Activated naive CD4-positive, alpha-beta T cell treated with anti-CD3 and anti-CD28 coated beads for 36 hours (primary cell): ENCODE measurements around the gene MYL5. TPM values are rescaled to one million over a fixed set of nuclear protein-coding genes. Genes with fewer than 3 reads are reported as not detected.
A peak's percentile ranks its signal among the peaks of the same experiment; 100 is the strongest.

Experiments
- CTCF ChIA-PET: fragments of 350-600 bp; sonication (Branson Sonifier 250); formaldehyde crosslinking; loops from one replicate; lab custom pipeline; 2021; ENCODE audit warnings: antibody characterized with exemption; lab: Charles Lee
- DNase-seq: peaks from one replicate; pipeline ENCODE4 v3.0.0-alpha.2; 2020
- H3K27ac Mint-ChIP-seq: one replicate; pipeline ENCODE4 v1.8.0; 2021; ENCODE audit warnings: mild to moderate bottlenecking, mixed read lengths
- H3K27me3 Mint-ChIP-seq: one replicate; pipeline ENCODE4 v1.8.0; 2021; ENCODE audit warnings: low read depth, mixed read lengths
- H3K36me3 Mint-ChIP-seq: one replicate; pipeline ENCODE4 v1.8.0; 2021; ENCODE audit warnings: low read depth, mixed read lengths
- H3K4me1 Mint-ChIP-seq: one replicate; pipeline ENCODE4 v1.8.0; 2021; ENCODE audit warnings: low read depth, mixed read lengths
- H3K4me3 Mint-ChIP-seq: one replicate; pipeline ENCODE4 v1.8.0; 2021; ENCODE audit warnings: mild to moderate bottlenecking, moderate library complexity, mixed read lengths
- H3K9me3 Mint-ChIP-seq: one replicate; pipeline ENCODE4 v1.8.0; 2021; ENCODE audit warnings: mixed read lengths
- intact Hi-C: fragments of 100-400 bp; cut with micrococcal nuclease; formaldehyde crosslinking; loops from one replicate; pipeline ENCODE4 v1.15.1; 2023
- total RNA-seq, 2 experiments: library from RNA; stranded (reverse); gene quantifications; one replicate each; pipeline ENCODE4 v1.2.3, GENCODE V29; 2021

MYL5 gene
- total RNA-seq, 2 experiments from 2014 or later = 12.0 to 12.9 TPM

GRCh38 chr4:655464-656151 lies 18.7 kb upstream of the MYL5 start:
- H3K4me3 Mint-ChIP-seq = no peak overlapping the region
- no peaks in the 10 kb centered on the region for H3K9me3 Mint-ChIP-seq
- no peak overlapping the region for H3K27ac Mint-ChIP-seq
- no peak for DNase-seq
- no peaks in the 10 kb centered on the region for H3K4me1 Mint-ChIP-seq
- no peaks in the 10 kb centered on the region for H3K27me3 Mint-ChIP-seq
- intact Hi-C loops = no loop called here
- CTCF ChIA-PET = no interaction called here
- peaks cover 4% of the 10 kb centered on the region for H3K36me3 Mint-ChIP-seq

- Mint-ChIP-seq H3K4me3 (no peak overlapping the region), H3K36me3 (peaks cover 6% of the 10 kb centered on the region), H3K4me1 (no peaks in the 10 kb centered on the region), H3K27ac (no peak overlapping the region), H3K27me3 (no peaks in the 10 kb centered on the region), H3K9me3 (no peaks in the 10 kb centered on the region)
- CTCF ChIA-PET = no interaction called here
- intact Hi-C loops = no loop called here
- DNase-seq = no peak
Observed at GRCh38 chr4:656436-657337, 17.7 kb upstream of the MYL5 start.

GRCh38 chr4:657338-657833 lies 17.0 kb upstream of the MYL5 start:
- H3K9me3 Mint-ChIP-seq = no peaks in the 10 kb centered on the region
- H3K4me3 Mint-ChIP-seq = no peak overlapping the region
- no peaks in the 10 kb centered on the region for H3K27me3 Mint-ChIP-seq
- DNase-seq = no peak
- no peak overlapping the region for H3K27ac Mint-ChIP-seq
- peaks cover 6% of the 10 kb centered on the region for H3K36me3 Mint-ChIP-seq
- no peaks in the 10 kb centered on the region for H3K4me1 Mint-ChIP-seq
- intact Hi-C loops = no loop called here
- CTCF ChIA-PET = no interaction called here

- Mint-ChIP-seq H3K27ac (no peak overlapping the region), H3K4me3 (no peak overlapping the region), H3K36me3 (peaks cover 6% of the 10 kb centered on the region), H3K27me3 (no peaks in the 10 kb centered on the region), H3K9me3 (no peaks in the 10 kb centered on the region), H3K4me1 (peaks cover 5% of the 10 kb centered on the region)
- CTCF ChIA-PET = interaction anchor here (0.7 kb wide), 1 partner anchor 55 kb away, joined by 3 read pairs; no protein-coding TSS in a partner anchor
- no peak for DNase-seq
- intact Hi-C loops = no loop called here
Observed at GRCh38 chr4:657834-658667, 16.3 kb upstream of the MYL5 start.

GRCh38 chr4:658681-659667 lies 15.4 kb upstream of the MYL5 start:
- Mint-ChIP-seq H3K9me3 (no peaks in the 10 kb centered on the region), H3K36me3 (peaks cover 6% of the 10 kb centered on the region), H3K27me3 (no peaks in the 10 kb centered on the region), H3K27ac (no peak overlapping the region), H3K4me3 (no peak overlapping the region), H3K4me1 (peaks cover 6% of the 10 kb centered on the region)
- CTCF ChIA-PET = interaction anchor here (0.7 kb wide), 1 partner anchor 56 kb away, joined by 3 read pairs; no protein-coding TSS in a partner anchor
- DNase-seq = no peak
- intact Hi-C loops = no loop called here

- H3K4me1 Mint-ChIP-seq = peaks cover 11% of the 10 kb centered on the region
- H3K27me3 Mint-ChIP-seq = no peaks in the 10 kb centered on the region
- H3K27ac Mint-ChIP-seq = no peak overlapping the region
- H3K9me3 Mint-ChIP-seq = no peaks in the 10 kb centered on the region
- CTCF ChIA-PET = no interaction called here
- H3K36me3 Mint-ChIP-seq = peaks cover 6% of the 10 kb centered on the region
- H3K4me3 Mint-ChIP-seq = no peak overlapping the region
- DNase-seq = no peak
- intact Hi-C loops = loop anchor here (5.0 kb wide), 1 partner anchor 538 kb away; the partner anchor contains the start of gene ZNF718
Observed at GRCh38 chr4:659851-660250, 14.5 kb upstream of the MYL5 start.

- Mint-ChIP-seq H3K9me3 (no peaks in the 10 kb centered on the region), H3K4me3 (no peak overlapping the region), H3K27me3 (no peaks in the 10 kb centered on the region), H3K36me3 (peaks cover 6% of the 10 kb centered on the region), H3K27ac (no peak overlapping the region), H3K4me1 (peaks cover 16% of the 10 kb centered on the region)
- CTCF ChIA-PET = no interaction called here
- intact Hi-C loops = loop anchor here (5.0 kb wide), 1 partner anchor 538 kb away; the partner anchor contains the start of gene ZNF718
- DNase-seq = no peak
Observed at GRCh38 chr4:660401-660800, 13.9 kb upstream of the MYL5 start.

- H3K9me3 Mint-ChIP-seq = no peaks in the 10 kb centered on the region
- intact Hi-C loops = loop anchor here (5.0 kb wide), 1 partner anchor 539 kb away; the partner anchor contains the start of gene ZNF718
- peaks cover 6% of the 10 kb centered on the region for H3K36me3 Mint-ChIP-seq
- CTCF ChIA-PET = no interaction called here
- H3K27ac Mint-ChIP-seq = no peak overlapping the region
- H3K4me1 Mint-ChIP-seq = peaks cover 18% of the 10 kb centered on the region
- H3K4me3 Mint-ChIP-seq = no peak overlapping the region
- no peaks in the 10 kb centered on the region for H3K27me3 Mint-ChIP-seq
- DNase-seq = no peak
Observed at GRCh38 chr4:661231-661630, 13.1 kb upstream of the MYL5 start.

GRCh38 chr4:661881-662761 lies 12.2 kb upstream of the MYL5 start:
- CTCF ChIA-PET = no interaction called here
- Mint-ChIP-seq H3K27ac (no peak overlapping the region), H3K4me3 (peak overlapping the region; percentile 41), H3K9me3 (no peaks in the 10 kb centered on the region), H3K27me3 (no peaks in the 10 kb centered on the region), H3K4me1 (peaks cover 18% of the 10 kb centered on the region), H3K36me3 (peaks cover 6% of the 10 kb centered on the region)
- DNase-seq = peak; percentile 3
- intact Hi-C loops = loop anchor here (5.0 kb wide), 1 partner anchor 540 kb away; the partner anchor contains the start of gene ZNF718

GRCh38 chr4:663046-663437 lies 11.3 kb upstream of the MYL5 start:
- peak overlapping the region; percentile 76 for H3K4me3 Mint-ChIP-seq
- peaks cover 18% of the 10 kb centered on the region for H3K4me1 Mint-ChIP-seq
- H3K36me3 Mint-ChIP-seq = peaks cover 6% of the 10 kb centered on the region
- no peaks in the 10 kb centered on the region for H3K27me3 Mint-ChIP-seq
- H3K9me3 Mint-ChIP-seq = no peaks in the 10 kb centered on the region
- intact Hi-C loops = loop anchor here (5.0 kb wide), 1 partner anchor 541 kb away; the partner anchor contains the start of gene ZNF718
- peak; percentile 4 for DNase-seq
- H3K27ac Mint-ChIP-seq = peak overlapping the region; percentile 81
- CTCF ChIA-PET = no interaction called here
